IPS-18c (cell line): ENCODE results near the gene HRH1.
"Not testable (repeated sequence)": the region's sequence is repeated elsewhere in the genome, so short reads cannot be mapped to it uniquely, and the experiment has no call there.

Experiments used
- H3K4me3 ChIP-seq: 2 replicates; pipeline ENCODE4 v1.7.0; 2013; ENCODE audit warnings: low read depth, mild to moderate bottlenecking, low read length, moderate library complexity; ENCODE audit not compliant: insufficient read depth
- H3K9me3 ChIP-seq: one replicate; pipeline ENCODE4 v1.6.1; 2013; ENCODE audit warnings: mild to moderate bottlenecking, low read length, moderate library complexity; ENCODE audit not compliant: control insufficient read depth, insufficient read depth

Gene HRH1

GRCh38 chr3:11164607-11165006, 10.3 kb downstream of the HRH1 start:
- no peak overlapping the region for H3K4me3 ChIP-seq
- H3K9me3 ChIP-seq: no peaks in the 10 kb centered on the region

- H3K9me3 ChIP-seq: no peaks in the 10 kb centered on the region
- no peak overlapping the region for H3K4me3 ChIP-seq
Measured at GRCh38 chr3:11165476-11165875, 11.2 kb downstream of the HRH1 start.

- not testable (repeated sequence) for H3K4me3 ChIP-seq
Measured at GRCh38 chr3:11166807-11167400, 12.6 kb downstream of the HRH1 start.

GRCh38 chr3:11167590-11167989, 13.3 kb downstream of the HRH1 start:
- no peaks in the 10 kb centered on the region for H3K9me3 ChIP-seq

More at GRCh38 chr3:11166807-11167400, 12.6 kb downstream of the HRH1 start:
- H3K9me3 ChIP-seq: not testable (repeated sequence)

GRCh38 chr3:11168406-11168805, 14.1 kb downstream of the HRH1 start:
- no peak overlapping the region for H3K4me3 ChIP-seq
- no peaks in the 10 kb centered on the region for H3K9me3 ChIP-seq

More at GRCh38 chr3:11167590-11167989, 13.3 kb downstream of the HRH1 start:
- H3K4me3 ChIP-seq: no peak overlapping the region

- Histone ChIP-seq H3K4me3 (no peak overlapping the region), H3K9me3 (no peaks in the 10 kb centered on the region)
Measured at GRCh38 chr3:11168881-11169805, 14.8 kb downstream of the HRH1 start.

GRCh38 chr3:11170052-11170770, 15.9 kb downstream of the HRH1 start:
- H3K4me3 ChIP-seq: no peak overlapping the region
- H3K9me3 ChIP-seq: no peaks in the 10 kb centered on the region

GRCh38 chr3:11172096-11172690, 17.9 kb downstream of the HRH1 start:
- H3K9me3 ChIP-seq: no peaks in the 10 kb centered on the region
- no peak overlapping the region for H3K4me3 ChIP-seq

GRCh38 chr3:11173828-11174465, 19.7 kb downstream of the HRH1 start:
- Histone ChIP-seq H3K4me3 (no peak overlapping the region), H3K9me3 (no peaks in the 10 kb centered on the region)

- H3K9me3 ChIP-seq: no peaks in the 10 kb centered on the region
Measured at GRCh38 chr3:11178421-11178820, 24.1 kb downstream of the HRH1 start.

GRCh38 chr3:11184328-11184969, 30.2 kb downstream of the HRH1 start:
- not testable (repeated sequence) for H3K4me3 ChIP-seq

More at GRCh38 chr3:11178421-11178820, 24.1 kb downstream of the HRH1 start:
- H3K4me3 ChIP-seq: no peak overlapping the region

GRCh38 chr3:11185144-11185543, 30.9 kb downstream of the HRH1 start:
- Histone ChIP-seq H3K4me3 (no peak overlapping the region), H3K9me3 (no peaks in the 10 kb centered on the region)

More at GRCh38 chr3:11184328-11184969, 30.2 kb downstream of the HRH1 start:
- not testable (repeated sequence) for H3K9me3 ChIP-seq

GRCh38 chr3:11185564-11186317, 31.4 kb downstream of the HRH1 start:
- H3K4me3 ChIP-seq: no peak overlapping the region
- no peaks in the 10 kb centered on the region for H3K9me3 ChIP-seq

- Histone ChIP-seq H3K9me3 (no peaks in the 10 kb centered on the region), H3K4me3 (no peak overlapping the region)
Measured at GRCh38 chr3:11186318-11186692, 32.0 kb downstream of the HRH1 start.

GRCh38 chr3:11186771-11187191, 32.5 kb downstream of the HRH1 start:
- Histone ChIP-seq H3K4me3 (no peak overlapping the region), H3K9me3 (no peaks in the 10 kb centered on the region)

- Histone ChIP-seq H3K4me3 (no peak overlapping the region), H3K9me3 (no peaks in the 10 kb centered on the region)
Measured at GRCh38 chr3:11187681-11188080, 33.4 kb downstream of the HRH1 start.
